ENCODE data around the gene SUN1.
"Not testable (repeated sequence)": the region's sequence is repeated elsewhere in the genome, so short reads cannot be mapped to it uniquely, and the experiment has no call there.

The SUN1 gene

GRCh38 chr7:857661-858060 lies 25.4 kb downstream of the SUN1 start:
- DNase-seq, result no peak

GRCh38 chr7:859359-860030 lies 27.2 kb downstream of the SUN1 start:
- no peak for DNase-seq

- no peak for DNase-seq
Measured at GRCh38 chr7:860149-860548, 27.9 kb downstream of the SUN1 start.

GRCh38 chr7:861222-861621 lies 28.9 kb downstream of the SUN1 start:
- no peak for DNase-seq

- DNase-seq, result no peak
Measured at GRCh38 chr7:862157-862556, 29.9 kb downstream of the SUN1 start.

- no peak for DNase-seq
Measured at GRCh38 chr7:863106-863505, 30.8 kb downstream of the SUN1 start.

GRCh38 chr7:865921-866320 lies 33.6 kb downstream of the SUN1 start:
- DNase-seq, result no peak

GRCh38 chr7:867001-867405 lies 34.7 kb downstream of the SUN1 start:
- DNase-seq, result no peak

GRCh38 chr7:867406-868188 lies 35.3 kb downstream of the SUN1 start:
- no peak for DNase-seq

GRCh38 chr7:868189-868486 lies 35.9 kb downstream of the SUN1 start:
- DNase-seq, result no peak

GRCh38 chr7:869348-869747 lies 37.1 kb downstream of the SUN1 start:
- no peak for DNase-seq

- no peak for DNase-seq
Measured at GRCh38 chr7:871900-872537, 39.7 kb downstream of the SUN1 start.

- DNase-seq, result not testable (repeated sequence)
Measured at GRCh38 chr7:872685-873084, 40.4 kb downstream of the SUN1 start.

GRCh38 chr7:873367-874002 lies 41.2 kb downstream of the SUN1 start:
- peak; percentile 48 for DNase-seq

GRCh38 chr7:874031-874749 lies 41.9 kb downstream of the SUN1 start:
- DNase-seq, result no peak

GRCh38 chr7:875051-875450 lies 42.8 kb downstream of the SUN1 start:
- DNase-seq, result no peak

- DNase-seq, result no peak
Measured at GRCh38 chr7:875476-876076, 43.3 kb downstream of the SUN1 start.

GRCh38 chr7:876077-876971 lies 44.0 kb downstream of the SUN1 start, which contains the start of gene GET4:
Gene GET4, plus strand, starts transcription at chr7:876554. Its CDS starts 92 bp downstream, at chr7:876646.
- peak; percentile 92 for DNase-seq

- no peak for DNase-seq
Measured at GRCh38 chr7:876972-877311, 44.7 kb downstream of the SUN1 start.

GRCh38 chr7:877312-878232 lies 45.3 kb downstream of the SUN1 start:
- DNase-seq, result no peak
